NCI-H2029 treated with DMSO at 0.1 percent for 48 hours (cell line): ENCODE results near the gene GRAMD1B.
A peak's percentile ranks its signal among the peaks of the same experiment; 100 is the strongest.
"Not testable (repeated sequence)": the region's sequence is repeated elsewhere in the genome, so short reads cannot be mapped to it uniquely, and the experiment has no call there.

ENCODE experiments used
- DNase-seq: peaks from one replicate; lab custom pipeline; 2025; lab: John Stamatoyannopoulos, UW

Gene GRAMD1B

GRCh38 chr11:123567466-123567865 lies 137.4 kb downstream of the GRAMD1B start:
- no peak for DNase-seq

DNA sequence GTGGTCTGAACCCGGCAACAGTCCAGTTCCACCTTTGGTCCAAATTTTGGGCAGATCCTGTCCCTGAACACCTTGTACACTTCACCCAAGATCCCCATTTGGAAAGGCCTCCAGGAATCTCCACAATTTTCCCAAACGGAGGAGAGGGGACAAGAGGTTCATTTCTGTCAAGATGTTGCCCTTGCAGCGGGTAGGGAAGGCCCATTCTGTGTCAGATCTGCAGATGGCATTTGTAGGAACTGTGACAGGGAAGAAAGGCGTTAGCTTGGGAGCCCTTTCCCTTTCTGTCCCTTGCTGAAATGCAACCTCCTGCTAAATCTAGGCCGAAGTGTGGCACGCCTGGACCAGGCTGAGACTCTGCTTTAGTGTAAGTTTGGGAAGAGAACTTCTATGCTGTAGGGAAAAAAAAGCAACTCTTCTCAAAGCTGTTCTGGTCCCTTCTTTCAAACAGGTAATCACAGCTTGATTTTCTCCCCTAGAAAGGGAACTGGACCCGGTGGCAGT lies 138.3 kb downstream of the GRAMD1B start:
- DNase-seq: no peak

- DNase-seq: no peak
Measured at GRCh38 chr11:123569393-123569792, 139.3 kb downstream of the GRAMD1B start.

DNA sequence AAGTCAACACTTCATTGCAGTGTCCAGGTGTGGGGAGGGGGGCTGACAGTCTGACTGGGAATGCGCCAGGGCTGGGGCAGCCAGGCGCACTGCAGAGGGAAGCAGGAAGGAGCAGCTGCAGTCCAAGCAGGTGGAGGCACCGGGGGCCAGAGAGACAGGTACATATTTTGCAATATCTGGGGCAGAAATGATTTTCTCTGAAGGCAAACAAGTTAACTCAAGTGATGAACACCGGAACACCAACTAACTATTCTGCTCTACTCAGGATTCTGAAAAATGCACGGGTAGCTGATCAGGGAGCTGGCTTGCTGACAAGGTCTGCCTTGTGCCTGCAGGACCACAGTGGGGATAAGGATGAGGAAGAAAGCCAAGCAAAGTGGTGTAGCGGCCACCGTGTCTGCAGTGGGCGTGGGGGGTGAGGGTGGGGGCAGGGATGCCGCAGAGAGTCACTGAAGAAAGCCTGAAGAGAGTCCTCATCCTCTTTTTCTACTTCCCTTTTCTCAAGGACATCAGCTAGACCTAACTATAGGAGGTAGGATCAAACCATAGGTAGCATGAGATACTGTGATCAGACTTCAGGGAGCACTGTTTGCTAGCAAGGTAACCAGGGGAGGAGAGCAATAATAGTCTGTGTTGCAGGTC lies 141.0 kb downstream of the GRAMD1B start:
- peak; percentile 18 for DNase-seq

GRCh38 chr11:123572791-123573190 lies 142.7 kb downstream of the GRAMD1B start:
- DNase-seq: not testable (repeated sequence)

DNA sequence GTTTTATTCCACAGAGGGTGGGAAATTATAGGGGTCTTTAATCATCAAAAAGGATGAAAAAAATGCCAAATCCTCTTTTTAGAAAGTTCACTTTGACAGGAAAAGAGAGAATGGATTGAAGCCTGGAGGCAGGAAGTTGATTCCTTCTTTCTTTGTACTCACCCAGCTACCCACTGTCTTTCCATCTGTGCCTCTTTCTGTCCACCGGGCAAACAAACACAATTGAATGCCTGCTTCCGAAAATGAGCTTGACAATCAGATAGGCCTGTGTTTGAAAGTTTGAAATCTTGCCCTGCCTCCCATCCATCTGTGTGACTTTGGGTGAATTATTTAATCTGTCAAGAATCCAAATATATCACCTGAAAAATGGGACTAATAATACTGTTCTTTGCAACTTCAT lies 143.2 kb downstream of the GRAMD1B start:
- DNase-seq: no peak

DNA sequence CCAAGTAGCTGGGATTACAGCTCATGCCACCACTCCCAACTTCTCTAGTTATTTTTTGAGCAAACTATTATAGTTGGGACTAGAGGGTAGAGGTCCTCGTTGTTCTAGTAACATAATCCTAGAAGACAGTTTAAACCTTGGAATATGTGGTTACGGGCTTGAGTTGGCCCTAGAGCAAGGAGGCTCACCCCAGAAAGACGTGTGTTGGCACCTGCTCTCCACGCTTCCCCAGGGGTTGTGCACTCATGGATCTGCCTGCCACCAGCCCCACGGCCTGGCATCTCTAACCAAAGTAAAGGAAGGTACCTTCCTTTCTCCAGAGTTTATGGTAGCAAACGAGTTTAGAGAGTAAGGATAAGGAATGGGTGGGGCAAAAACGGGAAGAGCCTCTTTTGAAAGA lies 145.4 kb downstream of the GRAMD1B start:
- no peak for DNase-seq

- DNase-seq: no peak
Measured at GRCh38 chr11:123576082-123576481, 146.0 kb downstream of the GRAMD1B start.

DNA sequence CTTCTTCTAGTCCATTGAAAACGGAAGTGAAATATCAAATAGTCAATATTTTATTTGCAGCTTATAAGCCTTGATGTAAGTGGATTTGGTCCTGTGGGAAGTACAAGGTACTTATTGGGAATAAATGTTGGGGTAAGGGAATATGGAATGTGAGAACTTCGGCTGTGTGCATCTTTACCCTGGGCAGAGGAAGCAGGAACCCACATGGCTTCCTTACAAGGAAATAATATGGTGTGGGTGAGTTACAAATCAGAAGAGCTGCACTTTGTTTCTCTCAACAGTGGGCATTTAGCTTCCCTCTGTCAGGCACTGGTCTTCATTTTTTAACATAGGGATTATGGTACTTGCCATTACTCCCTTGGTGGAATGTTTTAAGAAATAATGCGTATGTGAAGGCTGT lies 146.4 kb downstream of the GRAMD1B start:
- DNase-seq: no peak

- peak; percentile 10 for DNase-seq
Measured at GRCh38 chr11:123577081-123577598, 147.1 kb downstream of the GRAMD1B start.

GRCh38 chr11:123578778-123579481 lies 148.9 kb downstream of the GRAMD1B start:
- no peak for DNase-seq

DNA sequence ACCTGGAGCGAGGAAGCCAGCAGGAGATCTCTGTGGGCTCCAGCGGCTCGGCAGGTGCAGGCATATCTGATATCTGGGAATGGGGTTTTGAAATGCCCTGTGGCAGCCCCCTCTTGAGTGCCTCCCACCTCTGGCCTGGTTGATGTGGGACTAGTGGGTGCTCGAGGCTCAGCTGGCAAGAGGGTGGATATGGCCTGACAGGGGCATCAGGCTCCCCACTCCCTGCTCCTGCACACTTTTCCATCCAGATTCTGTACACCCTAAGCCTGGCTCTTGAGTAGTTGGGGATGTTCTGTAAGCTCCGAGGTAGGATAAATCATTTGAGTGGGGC lies 149.4 kb downstream of the GRAMD1B start:
- DNase-seq: no peak

DNA sequence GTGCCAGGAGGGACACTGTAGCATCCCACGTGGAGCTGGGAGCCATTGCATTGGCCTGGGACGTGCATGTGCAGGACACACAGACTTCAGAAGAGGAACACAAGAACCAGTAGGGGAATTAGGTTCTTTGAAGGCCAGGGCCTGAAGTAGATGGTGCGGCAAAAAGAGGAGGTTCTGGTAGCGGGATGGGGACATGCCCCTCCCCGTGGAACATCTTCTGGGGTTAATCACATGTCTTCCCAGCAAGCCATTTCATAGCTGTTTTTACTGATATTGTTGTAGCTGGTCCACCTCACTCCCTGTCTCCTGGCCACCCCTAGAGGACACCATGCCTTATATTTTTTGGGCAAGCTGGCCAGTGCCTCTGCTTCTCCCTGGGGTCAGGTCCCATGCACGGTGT lies 150.1 kb downstream of the GRAMD1B start:
- no peak for DNase-seq

GRCh38 chr11:123580557-123581275 lies 150.6 kb downstream of the GRAMD1B start:
- DNase-seq: peak; percentile 28

GRCh38 chr11:123581651-123582399 lies 151.8 kb downstream of the GRAMD1B start:
- DNase-seq: no peak

DNA sequence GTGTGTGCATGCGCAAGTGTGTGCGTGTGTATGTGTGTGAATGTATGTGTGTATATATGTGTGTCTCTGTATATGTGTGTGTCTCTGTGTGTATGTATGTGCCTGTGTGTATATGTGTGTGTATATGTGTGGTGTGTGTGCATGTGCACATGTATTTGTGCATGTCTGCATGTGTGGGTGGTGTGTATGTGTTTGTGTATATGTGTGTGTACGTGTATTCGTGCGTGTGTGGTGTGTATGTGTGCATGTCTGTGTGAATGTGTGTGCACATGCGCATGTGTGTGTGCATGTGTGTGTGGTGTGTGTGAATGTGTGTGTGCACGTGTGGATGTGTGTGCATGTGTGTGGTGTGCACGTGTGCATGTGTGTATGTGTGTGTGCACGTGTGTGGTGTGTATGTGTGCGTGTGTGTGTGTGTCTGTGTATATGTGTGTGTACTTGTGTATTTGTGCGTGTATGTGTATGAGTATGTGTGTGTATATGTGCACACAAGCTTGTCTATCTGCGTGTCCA lies 153.0 kb downstream of the GRAMD1B start:
- DNase-seq: no peak

DNA sequence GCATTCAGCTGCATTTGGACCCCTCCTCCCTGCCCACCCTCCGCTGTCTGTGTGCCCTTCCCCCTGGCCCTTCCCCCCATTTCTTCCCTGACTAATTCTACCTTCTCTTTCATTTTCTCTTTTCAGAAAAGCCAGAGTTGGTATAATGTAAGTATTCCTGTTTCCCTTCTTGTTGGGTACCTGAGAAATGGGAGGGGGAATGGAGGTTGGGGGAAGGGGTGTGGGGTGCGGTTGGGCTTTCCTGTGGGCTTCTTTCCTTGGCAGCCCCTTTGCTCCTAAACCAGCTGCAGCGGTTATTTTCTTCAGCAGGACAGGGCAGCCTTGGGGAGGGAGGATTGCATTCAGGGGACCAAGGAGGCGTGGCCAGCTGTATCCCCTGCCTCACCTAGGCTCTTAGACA lies 154.1 kb downstream of the GRAMD1B start:
- DNase-seq: no peak

DNA sequence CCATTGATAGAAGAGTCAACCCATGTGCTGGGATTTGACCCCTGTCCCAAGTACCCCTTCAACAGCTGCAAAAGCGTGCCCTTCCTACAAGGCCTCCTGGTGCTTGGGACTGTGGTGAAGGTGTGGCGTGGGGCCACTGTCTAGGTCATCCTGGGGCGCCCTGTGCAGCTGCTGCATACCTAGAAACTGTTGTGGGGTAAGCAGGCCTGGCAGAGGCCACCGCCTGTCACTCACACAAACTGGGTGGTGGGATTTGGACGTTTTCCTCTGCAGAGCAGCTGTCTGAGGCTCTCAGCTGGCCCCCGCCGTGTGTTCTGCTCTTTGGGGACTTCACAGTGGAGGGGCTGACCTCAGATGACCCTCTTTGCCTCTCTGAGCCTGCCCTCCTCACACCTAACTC lies 154.7 kb downstream of the GRAMD1B start:
- no peak for DNase-seq

- no peak for DNase-seq
Measured at GRCh38 chr11:123585206-123585605, 155.1 kb downstream of the GRAMD1B start.

- no peak for DNase-seq
Measured at GRCh38 chr11:123585706-123586105, 155.6 kb downstream of the GRAMD1B start.

- DNase-seq: no peak
Measured at GRCh38 chr11:123586568-123586967, 156.5 kb downstream of the GRAMD1B start.

DNA sequence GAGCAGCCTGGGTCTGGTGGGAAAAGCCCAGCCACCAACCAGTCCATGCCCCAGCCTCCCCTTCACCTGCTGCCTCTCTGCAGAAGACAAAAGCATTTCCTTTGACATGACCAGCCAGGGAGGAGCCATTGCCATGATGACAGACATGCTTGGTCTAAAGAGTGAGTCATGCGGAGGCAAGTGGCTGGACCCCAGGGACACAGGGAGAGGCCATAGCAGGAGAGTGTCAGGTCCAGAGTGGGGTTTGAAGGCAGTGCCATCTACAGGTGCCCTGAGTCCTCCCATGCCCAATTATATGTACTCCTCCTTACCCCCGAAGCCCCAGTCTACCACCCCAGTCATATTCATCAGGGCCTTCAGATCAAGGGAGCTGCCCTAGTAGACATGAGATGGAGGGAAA lies 157.0 kb downstream of the GRAMD1B start:
- DNase-seq: no peak
